Uterus (tissue), 2 donors: ENCODE results near the gene C1orf74.

ENCODE experiments used
- CTCF ChIP-seq, 4 experiments: fragments of 200-600 bp in 2 of 4; fragments of 450-650 bp in 2 of 4; sonication (generic) in 2 of 4; IDR thresholded peaks; one replicate each; pipeline ENCODE4 v1.5.1; 2016 to 2019; ENCODE audit warnings: antibody characterized with exemption in 4 of 4, mild to moderate bottlenecking in 2 of 4, moderate library complexity in 1 of 4
- POLR2A ChIP-seq, 2 donors: fragments of 450-650 bp; IDR thresholded peaks; one replicate each; pipeline ENCODE4 v1.6.1; 2016; ENCODE audit warnings: antibody characterized with exemption in 2 of 2, mild to moderate bottlenecking in 1 of 2, moderate library complexity in 1 of 2

GRCh38 chr1:209783386-209783785 is 973 bp downstream of the C1orf74 start:
- no peak for TF ChIP-seq CTCF (IDR thresholded peaks at IDR 0.05)
- no peak for TF ChIP-seq POLR2A (IDR thresholded peaks at IDR 0.05)
